BE2C (cell line): ENCODE data around the gene ANKRD13B.

ENCODE experiments used
- DNase-seq: peaks from one replicate; pipeline ENCODE4 v3.0.0-alpha.2; 2020
- H3K27me3 ChIP-seq: fragments of 250-450 bp; sonication (Bioruptor Pico); 2 replicates; pipeline ENCODE4 v1.5.1; 2020; ENCODE audit warnings: mild to moderate bottlenecking
- H3K36me3 ChIP-seq: fragments of 250-450 bp; sonication (Bioruptor Pico); 2 replicates; pipeline ENCODE4 v1.5.1; 2020; ENCODE audit warnings: mild to moderate bottlenecking
- H3K4me1 ChIP-seq: fragments of 250-450 bp; sonication (Bioruptor Pico); 2 replicates; pipeline ENCODE4 v1.5.1; 2020
- H3K4me3 ChIP-seq: 2 replicates; pipeline ENCODE4 v1.5.1; 2011; ENCODE audit warnings: low read depth, low read length
- H3K9me3 ChIP-seq: fragments of 250-450 bp; sonication (Bioruptor Pico); 2 replicates; pipeline ENCODE4 v1.5.1; 2020
- TF ChIP-seq, protein P1 (sequence below): IDR thresholded peaks from 2 replicates; pipeline ENCODE4 v1.5.1; 2012; ENCODE audit warnings: mild to moderate bottlenecking, low read depth, low read length

ANKRD13B gene

GRCh38 chr17:29562615-29563014 is 30.3 kb upstream of the ANKRD13B start:
- Histone ChIP-seq H3K27me3 (peaks cover 19% of the 10 kb centered on the region), H3K9me3 (no peaks in the 10 kb centered on the region), H3K36me3 (no peaks in the 10 kb centered on the region), H3K4me1 (no peaks in the 10 kb centered on the region), H3K4me3 (no peak overlapping the region)
- TF ChIP-seq, protein P1, sequence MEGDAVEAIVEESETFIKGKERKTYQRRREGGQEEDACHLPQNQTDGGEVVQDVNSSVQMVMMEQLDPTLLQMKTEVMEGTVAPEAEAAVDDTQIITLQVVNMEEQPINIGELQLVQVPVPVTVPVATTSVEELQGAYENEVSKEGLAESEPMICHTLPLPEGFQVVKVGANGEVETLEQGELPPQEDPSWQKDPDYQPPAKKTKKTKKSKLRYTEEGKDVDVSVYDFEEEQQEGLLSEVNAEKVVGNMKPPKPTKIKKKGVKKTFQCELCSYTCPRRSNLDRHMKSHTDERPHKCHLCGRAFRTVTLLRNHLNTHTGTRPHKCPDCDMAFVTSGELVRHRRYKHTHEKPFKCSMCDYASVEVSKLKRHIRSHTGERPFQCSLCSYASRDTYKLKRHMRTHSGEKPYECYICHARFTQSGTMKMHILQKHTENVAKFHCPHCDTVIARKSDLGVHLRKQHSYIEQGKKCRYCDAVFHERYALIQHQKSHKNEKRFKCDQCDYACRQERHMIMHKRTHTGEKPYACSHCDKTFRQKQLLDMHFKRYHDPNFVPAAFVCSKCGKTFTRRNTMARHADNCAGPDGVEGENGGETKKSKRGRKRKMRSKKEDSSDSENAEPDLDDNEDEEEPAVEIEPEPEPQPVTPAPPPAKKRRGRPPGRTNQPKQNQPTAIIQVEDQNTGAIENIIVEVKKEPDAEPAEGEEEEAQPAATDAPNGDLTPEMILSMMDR = no peak
- no peak for DNase-seq

GRCh38 chr17:29563816-29564215 is 29.1 kb upstream of the ANKRD13B start:
- H3K27me3 ChIP-seq = peaks cover 20% of the 10 kb centered on the region
- no peaks in the 10 kb centered on the region for H3K9me3 ChIP-seq
- H3K4me3 ChIP-seq = no peak overlapping the region
- H3K36me3 ChIP-seq = no peaks in the 10 kb centered on the region
- TF ChIP-seq, protein P1 = no peak
- DNase-seq = no peak
- no peaks in the 10 kb centered on the region for H3K4me1 ChIP-seq

GRCh38 chr17:29565643-29566472 is 27.1 kb upstream of the ANKRD13B start:
- Histone ChIP-seq H3K9me3 (no peaks in the 10 kb centered on the region), H3K4me3 (peak overlapping the region; percentile 34), H3K4me1 (no peaks in the 10 kb centered on the region), H3K27me3 (peaks cover 20% of the 10 kb centered on the region), H3K36me3 (no peaks in the 10 kb centered on the region)
- TF ChIP-seq, protein P1 = peak; percentile 13; the same call in 1 of the 2 replicates
- DNase-seq = no peak

GRCh38 chr17:29566473-29567303 is 26.2 kb upstream of the ANKRD13B start, which contains the start of gene ABHD15:
TSS of gene ABHD15 (minus strand) at chr17:29567037. CDS start at chr17:29566966, 71 bp downstream.
- no peaks in the 10 kb centered on the region for H3K4me1 ChIP-seq
- H3K9me3 ChIP-seq = no peaks in the 10 kb centered on the region
- TF ChIP-seq, protein P1 = no peak
- H3K36me3 ChIP-seq = no peaks in the 10 kb centered on the region
- peaks cover 20% of the 10 kb centered on the region for H3K27me3 ChIP-seq
- H3K4me3 ChIP-seq = peak within 1 kb of the TSS; percentile 64
- peak; percentile 52 for DNase-seq

DNA sequence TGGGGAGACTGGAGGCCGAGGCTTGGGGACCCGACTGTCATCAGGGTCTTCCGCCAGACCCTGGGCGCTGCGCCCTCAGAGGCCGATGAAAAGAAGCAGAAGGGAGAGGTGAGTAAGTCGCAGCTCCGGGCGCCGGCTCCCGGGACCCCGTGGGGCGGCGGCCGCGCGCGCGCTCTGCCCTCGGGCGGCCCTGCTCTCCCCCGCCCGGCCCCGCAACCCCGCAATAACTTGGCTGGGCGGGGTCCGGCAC is 25.7 kb upstream of the ANKRD13B start:
- Histone ChIP-seq H3K4me1 (peaks cover 3% of the 10 kb centered on the region), H3K4me3 (peak overlapping the region; percentile 64), H3K27me3 (peaks cover 20% of the 10 kb centered on the region), H3K36me3 (no peaks in the 10 kb centered on the region), H3K9me3 (no peaks in the 10 kb centered on the region)
- no peak for DNase-seq
- TF ChIP-seq, protein P1 = no peak
